HAP-1 (cell line): ENCODE measurements around the gene TCF4.

Source experiments
- DNase-seq, 2 experiments: peaks; one replicate each; pipeline ENCODE4 v3.0.0-alpha.2; 2016 to 2020; ENCODE audit warnings: low spot score in 2 of 2
- H3K27me3 ChIP-seq: fragments of 250-450 bp; sonication (Bioruptor Pico); 2 replicates; pipeline ENCODE4 v1.5.1; 2020; ENCODE audit warnings: low read depth, mild to moderate bottlenecking, moderate library complexity
- H3K36me3 ChIP-seq: fragments of 250-450 bp; sonication (Bioruptor Pico); replicated peaks from 2 replicates; pipeline ENCODE4 v1.5.1; 2020; ENCODE audit warnings: mild to moderate bottlenecking
- H3K4me1 ChIP-seq: fragments of 250-450 bp; sonication (Bioruptor Pico); 2 replicates; pipeline ENCODE4 v1.5.1; 2020; ENCODE audit warnings: mild to moderate bottlenecking
- H3K4me3 ChIP-seq: fragments of 250-450 bp; sonication (Bioruptor Pico); 2 replicates; pipeline ENCODE4 v1.5.1; 2020; ENCODE audit warnings: mild to moderate bottlenecking, moderate library complexity
- H3K9me3 ChIP-seq: fragments of 250-450 bp; sonication (Bioruptor Pico); 2 replicates; pipeline ENCODE4 v1.5.1; 2020; ENCODE audit warnings: mild to moderate bottlenecking, moderate library complexity
- in situ Hi-C: fragments of 300-500 bp; cut with MboI; formaldehyde crosslinking; loops from 3 replicates; pipeline ENCODE4 v1.14.3; 2020; ENCODE audit warnings: low sequenced_read_pairs, inconsistent platforms, mixed read lengths

TCF4 gene

GRCh38 chr18:55369346-55369745, 218.6 kb downstream of the TCF4 start:
- Histone ChIP-seq H3K4me1 (no peaks in the 10 kb centered on the region), H3K36me3 (no peaks in the 10 kb centered on the region), H3K9me3 (no peaks in the 10 kb centered on the region), H3K27me3 (no peaks in the 10 kb centered on the region), H3K4me3 (no peak overlapping the region)
- no peak for DNase-seq
- in situ Hi-C loops: no loop called here

- Histone ChIP-seq H3K9me3 (no peaks in the 10 kb centered on the region), H3K27me3 (no peaks in the 10 kb centered on the region), H3K4me3 (no peak overlapping the region), H3K36me3 (no peaks in the 10 kb centered on the region), H3K4me1 (no peaks in the 10 kb centered on the region)
- no peak for DNase-seq
- in situ Hi-C loops: no loop called here
Measured at GRCh38 chr18:55365342-55365741, 222.7 kb downstream of the TCF4 start.

DNA sequence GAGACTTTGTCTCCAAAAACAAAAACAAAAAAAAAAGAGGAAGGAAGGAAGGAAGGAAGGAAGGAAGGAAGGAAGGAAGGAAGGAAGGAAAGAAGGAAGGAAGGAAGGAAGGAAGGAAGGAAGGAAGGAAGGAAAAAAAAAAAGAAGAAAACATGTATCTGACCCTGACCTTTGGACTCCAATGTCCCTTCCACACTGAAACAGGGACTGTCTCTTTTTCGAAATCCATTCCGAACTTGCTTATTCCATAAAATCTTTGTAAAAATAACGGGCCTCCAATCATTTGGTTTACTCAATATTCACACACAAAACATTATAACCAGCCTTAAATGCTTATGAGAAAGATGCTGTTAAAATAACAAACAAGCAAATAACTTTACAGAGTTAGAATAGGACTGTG, 225.7 kb downstream of the TCF4 start:
- no peaks in the 10 kb centered on the region for H3K9me3 ChIP-seq
- in situ Hi-C loops: no loop called here
- H3K4me1 ChIP-seq: no peaks in the 10 kb centered on the region
- no peaks in the 10 kb centered on the region for H3K27me3 ChIP-seq
- no peak overlapping the region for H3K4me3 ChIP-seq
- no peak for DNase-seq
- no peaks in the 10 kb centered on the region for H3K36me3 ChIP-seq

DNA sequence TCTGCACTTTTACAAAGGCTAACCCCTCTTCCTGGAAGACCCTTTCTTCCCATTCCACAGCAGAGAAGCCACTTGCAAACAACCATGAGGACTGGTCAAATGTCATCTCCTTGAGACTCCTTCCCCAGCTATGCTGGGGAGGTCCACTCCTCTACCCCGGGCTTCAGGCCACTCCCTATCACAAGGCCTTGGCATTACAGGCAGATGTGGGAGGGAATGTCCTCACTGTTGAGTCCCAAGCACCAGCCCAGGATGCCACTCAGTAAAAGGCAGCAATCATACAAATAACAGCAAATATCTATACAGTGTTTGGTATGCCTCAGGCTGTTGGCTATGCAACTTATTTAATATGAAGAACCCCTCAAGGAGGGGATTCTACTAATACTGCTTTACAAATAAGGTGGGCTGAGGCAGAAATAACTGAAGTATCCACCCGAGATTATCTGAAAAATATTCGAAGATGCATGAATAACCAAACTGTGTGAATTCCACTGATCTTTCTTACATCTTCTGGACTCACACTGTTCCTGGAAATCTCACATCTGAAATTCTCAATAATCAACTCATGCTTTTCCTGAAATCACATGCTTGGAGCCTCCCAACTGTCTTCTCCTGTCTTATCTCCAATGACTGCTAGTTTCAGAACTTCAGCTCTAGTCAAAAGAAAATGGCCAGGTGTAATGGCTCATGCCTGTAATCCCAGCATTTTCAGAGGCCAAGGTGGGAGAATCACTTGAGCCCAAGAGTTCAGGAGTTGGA, 226.3 kb downstream of the TCF4 start:
- in situ Hi-C loops: no loop called here
- Histone ChIP-seq H3K27me3 (no peaks in the 10 kb centered on the region), H3K4me3 (no peak overlapping the region), H3K4me1 (no peaks in the 10 kb centered on the region), H3K36me3 (no peaks in the 10 kb centered on the region), H3K9me3 (no peaks in the 10 kb centered on the region)
- DNase-seq: no peak

GRCh38 chr18:55360061-55360460, 227.9 kb downstream of the TCF4 start:
- no peak for DNase-seq
- H3K9me3 ChIP-seq: no peaks in the 10 kb centered on the region
- H3K27me3 ChIP-seq: no peaks in the 10 kb centered on the region
- no peaks in the 10 kb centered on the region for H3K36me3 ChIP-seq
- in situ Hi-C loops: no loop called here
- H3K4me3 ChIP-seq: no peak overlapping the region
- H3K4me1 ChIP-seq: peaks cover 6% of the 10 kb centered on the region

GRCh38 chr18:55356815-55357214, 231.2 kb downstream of the TCF4 start:
- H3K4me3 ChIP-seq: no peak overlapping the region
- in situ Hi-C loops: no loop called here
- no peaks in the 10 kb centered on the region for H3K36me3 ChIP-seq
- no peaks in the 10 kb centered on the region for H3K27me3 ChIP-seq
- DNase-seq: no peak
- no peaks in the 10 kb centered on the region for H3K9me3 ChIP-seq
- H3K4me1 ChIP-seq: peaks cover 38% of the 10 kb centered on the region

- no peaks in the 10 kb centered on the region for H3K9me3 ChIP-seq
- H3K4me3 ChIP-seq: no peak overlapping the region
- no peaks in the 10 kb centered on the region for H3K36me3 ChIP-seq
- peaks cover 51% of the 10 kb centered on the region for H3K4me1 ChIP-seq
- DNase-seq: no peak
- in situ Hi-C loops: no loop called here
- H3K27me3 ChIP-seq: no peaks in the 10 kb centered on the region
Measured at GRCh38 chr18:55355223-55355622, 232.8 kb downstream of the TCF4 start.

DNA sequence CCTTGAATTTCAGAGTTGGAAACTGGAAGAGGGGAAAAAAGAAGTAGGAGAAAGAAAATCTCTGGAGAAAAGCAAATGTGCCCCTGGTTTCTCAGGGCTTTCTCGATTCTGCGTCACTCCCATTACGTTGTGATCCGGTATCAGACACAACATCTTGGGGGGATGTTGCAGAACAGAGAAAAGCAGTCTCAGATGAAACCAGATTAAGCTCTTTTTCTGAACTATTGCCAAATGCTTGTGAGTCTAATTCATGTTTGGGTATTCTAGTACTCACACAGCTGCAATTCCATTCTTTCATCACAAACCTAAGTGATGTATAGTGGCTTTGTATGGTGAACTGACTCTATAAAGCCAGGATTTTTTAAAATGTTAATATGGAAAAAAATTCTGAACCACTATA, 233.2 kb downstream of the TCF4 start:
- peaks cover 56% of the 10 kb centered on the region for H3K4me1 ChIP-seq
- peak; percentile 17 to 36 for DNase-seq
- in situ Hi-C loops: no loop called here
- H3K4me3 ChIP-seq: no peak overlapping the region
- H3K36me3 ChIP-seq: no peaks in the 10 kb centered on the region
- no peaks in the 10 kb centered on the region for H3K9me3 ChIP-seq
- H3K27me3 ChIP-seq: no peaks in the 10 kb centered on the region

GRCh38 chr18:55353806-55354205, 234.2 kb downstream of the TCF4 start:
- no peaks in the 10 kb centered on the region for H3K9me3 ChIP-seq
- H3K27me3 ChIP-seq: no peaks in the 10 kb centered on the region
- no peak overlapping the region for H3K4me3 ChIP-seq
- in situ Hi-C loops: no loop called here
- H3K36me3 ChIP-seq: no peaks in the 10 kb centered on the region
- no peak for DNase-seq
- peaks cover 58% of the 10 kb centered on the region for H3K4me1 ChIP-seq

- in situ Hi-C loops: no loop called here
Measured at GRCh38 chr18:55353391-55353790, 234.6 kb downstream of the TCF4 start.

DNA sequence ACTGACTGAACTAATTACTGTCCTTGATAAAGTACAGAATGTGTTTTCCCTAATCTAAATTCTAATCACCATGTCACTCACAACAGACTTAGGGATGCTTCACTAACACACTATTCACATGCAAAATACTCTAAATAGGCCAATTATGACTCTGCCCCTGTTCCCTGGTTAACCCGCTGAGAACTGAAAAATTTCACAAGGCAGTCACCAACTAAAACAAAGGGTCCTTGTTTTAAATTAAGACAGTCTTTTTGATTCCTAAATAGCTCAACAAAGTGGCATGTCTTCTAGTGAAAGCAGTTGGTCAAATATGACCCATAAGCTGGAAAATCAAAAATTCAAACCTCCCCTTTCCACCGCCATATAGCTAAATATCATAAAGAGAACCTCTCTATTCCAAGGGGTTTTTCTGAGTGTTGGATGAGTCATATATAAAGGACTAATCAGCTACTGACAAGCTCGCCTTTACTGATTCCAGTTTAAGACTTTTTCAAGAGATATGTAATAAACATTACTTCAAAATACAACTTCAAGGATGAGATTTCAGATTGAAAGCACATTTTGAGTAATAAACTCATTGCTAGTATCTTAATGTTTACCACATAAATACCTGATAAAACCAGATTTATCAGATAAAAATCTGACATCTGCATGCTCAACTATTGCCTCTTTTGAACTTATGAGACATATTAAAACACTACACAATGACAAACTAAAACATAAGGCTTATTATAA, 235.8 kb downstream of the TCF4 start:
- peak; percentile 15 to 78 for DNase-seq
- Histone ChIP-seq H3K9me3 (no peaks in the 10 kb centered on the region), H3K27me3 (no peaks in the 10 kb centered on the region), H3K4me1 (peaks cover 58% of the 10 kb centered on the region), H3K36me3 (no peaks in the 10 kb centered on the region), H3K4me3 (no peak overlapping the region)
- in situ Hi-C loops: no loop called here

More at GRCh38 chr18:55353391-55353790, 234.6 kb downstream of the TCF4 start:
- Histone ChIP-seq H3K4me1 (peaks cover 58% of the 10 kb centered on the region), H3K4me3 (no peak overlapping the region), H3K36me3 (no peaks in the 10 kb centered on the region), H3K9me3 (no peaks in the 10 kb centered on the region), H3K27me3 (no peaks in the 10 kb centered on the region)
- peak in 1 of 2 experiments; percentile 35 for DNase-seq

DNA sequence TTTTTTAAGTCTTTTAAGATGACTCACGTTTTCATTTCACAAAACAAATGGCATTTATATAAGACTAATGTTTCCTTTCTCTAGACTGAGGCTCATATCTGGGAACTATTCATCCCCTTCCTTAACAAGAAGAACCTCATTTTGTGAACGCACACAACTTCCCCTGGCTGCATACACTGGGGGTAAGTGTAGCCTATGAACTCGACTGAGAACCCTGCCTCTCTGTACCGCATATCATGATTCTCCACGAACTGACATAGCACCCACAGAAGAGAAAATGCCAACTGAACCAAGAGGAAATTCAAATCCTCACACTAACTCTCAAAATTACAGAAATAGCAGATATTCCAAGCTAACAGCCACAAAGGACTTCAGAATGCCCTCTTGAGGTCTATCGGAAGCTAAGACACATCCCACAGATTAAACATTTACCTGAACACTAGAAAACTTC, 236.7 kb downstream of the TCF4 start:
- Histone ChIP-seq H3K9me3 (no peaks in the 10 kb centered on the region), H3K36me3 (no peaks in the 10 kb centered on the region), H3K27me3 (no peaks in the 10 kb centered on the region), H3K4me3 (no peak overlapping the region), H3K4me1 (peaks cover 58% of the 10 kb centered on the region)
- in situ Hi-C loops: no loop called here
- no peak for DNase-seq

- peaks cover 48% of the 10 kb centered on the region for H3K4me1 ChIP-seq
Measured at GRCh38 chr18:55349685-55350084, 238.3 kb downstream of the TCF4 start.

DNA sequence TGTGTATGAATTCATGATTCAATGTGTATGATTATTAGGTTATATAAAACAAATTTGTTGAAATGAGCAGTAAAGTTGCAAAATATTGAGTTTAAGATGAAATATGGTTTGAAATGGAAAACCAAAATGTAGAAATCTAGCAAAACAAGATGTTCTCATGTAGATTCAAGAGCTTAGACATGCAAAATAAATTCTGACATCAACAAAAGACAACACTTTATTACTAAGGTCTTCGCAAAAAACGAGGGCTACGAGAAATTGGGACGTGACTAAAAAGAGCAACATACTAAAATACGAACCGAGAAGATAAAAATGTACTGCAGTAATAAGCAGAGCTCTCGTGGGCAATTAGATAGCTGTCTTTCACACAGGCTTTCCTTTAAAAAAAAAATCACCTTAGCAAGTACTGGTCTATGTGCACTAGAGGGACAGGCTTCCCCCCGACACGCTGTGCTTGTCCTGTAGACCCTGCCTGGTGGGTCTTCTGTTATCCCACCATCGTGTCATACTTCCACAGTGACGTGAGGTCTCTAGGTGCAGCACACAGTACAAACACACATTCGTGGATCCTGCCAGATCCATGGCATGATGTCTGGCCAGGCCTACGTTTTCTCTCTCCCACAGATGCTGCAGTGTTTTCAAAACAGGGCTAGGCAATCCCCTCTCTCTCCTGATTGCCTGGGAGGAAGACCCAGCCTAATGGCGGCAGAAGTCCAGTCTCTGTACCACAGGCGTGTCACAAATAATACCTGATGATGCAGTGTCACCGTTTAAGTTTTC, 240.8 kb downstream of the TCF4 start:
- in situ Hi-C loops: no loop called here
- Histone ChIP-seq H3K36me3 (no peaks in the 10 kb centered on the region), H3K4me1 (peaks cover 23% of the 10 kb centered on the region), H3K4me3 (no peak overlapping the region), H3K9me3 (no peaks in the 10 kb centered on the region), H3K27me3 (no peaks in the 10 kb centered on the region)
- no peak for DNase-seq

More at GRCh38 chr18:55349685-55350084, 238.3 kb downstream of the TCF4 start:
- Histone ChIP-seq H3K27me3 (no peaks in the 10 kb centered on the region), H3K9me3 (no peaks in the 10 kb centered on the region), H3K4me3 (no peak overlapping the region), H3K36me3 (no peaks in the 10 kb centered on the region)
- in situ Hi-C loops: no loop called here
- peak in 1 of 2 experiments; percentile 67 for DNase-seq
